ENCODE data around the gene ECI2. TPM values are rescaled to one million over a fixed set of nuclear protein-coding genes. Genes with fewer than 3 reads are reported as not detected.

Gene ECI2
- polyA plus RNA-seq, 2 of the 4 experiments (the other 2 are of a cell fraction): 48.1 to 68.9 TPM

GRCh38 chr6:4128748-4129147 is 6.6 kb downstream of the ECI2 start:
- H3K4me1 ChIP-seq: peaks cover 26% of the 10 kb centered on the region
- DNase-seq (ENCODE audit: low read depth in 1 of 2, low spot score in 1 of 2) (no peak), FAIRE-seq (no peak), ATAC-seq (no peak)
- H3K4me2 ChIP-seq: no peak overlapping the region
- ChIA-PET POLR2A (no interaction called here), CTCF (no interaction called here)
- H3K9me3 ChIP-seq: no peaks in the 10 kb centered on the region
- WGBS (ENCODE audit: missing lambda C conversion rate): 55% methylated on average over 6 of the region's 6 CpGs
- H3K4me3 ChIP-seq: no peak overlapping the region
- H3K27ac ChIP-seq: 0 out of 6 replicates have a peak overlapping the region, but pooled peaks of 1 of the 2 experiments have one; percentile 11
- TF ChIP-seq FOSB (CRISPR knock-in tag; IDR thresholded peaks at IDR 0.05): no peak
- TF ChIP-seq RAD21 (conservative IDR thresholded peaks at IDR 0.05 in 1 of 2, IDR thresholded peaks at IDR 0.05 in 1 of 2): no peak
- TF ChIP-seq, protein P1, sequence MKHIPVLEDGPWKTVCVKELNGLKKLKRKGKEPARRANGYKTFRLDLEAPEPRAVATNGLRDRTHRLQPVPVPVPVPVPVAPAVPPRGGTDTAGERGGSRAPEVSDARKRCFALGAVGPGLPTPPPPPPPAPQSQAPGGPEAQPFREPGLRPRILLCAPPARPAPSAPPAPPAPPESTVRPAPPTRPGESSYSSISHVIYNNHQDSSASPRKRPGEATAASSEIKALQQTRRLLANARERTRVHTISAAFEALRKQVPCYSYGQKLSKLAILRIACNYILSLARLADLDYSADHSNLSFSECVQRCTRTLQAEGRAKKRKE (CRISPR knock-in tag; IDR thresholded peaks at IDR 0.05; ENCODE audit: low read depth): no peak
- no peak for TF ChIP-seq FOSL2 (IDR thresholded peaks at IDR 0.05)
- no peak for TF ChIP-seq FOSL2 (CRISPR knock-in tag; IDR thresholded peaks at IDR 0.05)
- no peak for TF ChIP-seq ZSCAN20 (CRISPR knock-in tag; IDR thresholded peaks at IDR 0.05)
- no peak for TF ChIP-seq NR3C1 (IDR thresholded peaks at IDR 0.05)
- TF ChIP-seq JUN (IDR thresholded peaks at IDR 0.05): no peak
- no peak for TF ChIP-seq PBX3 (IDR thresholded peaks at IDR 0.05)

GRCh38 chr6:4128072-4128471 is 7.3 kb downstream of the ECI2 start:
- WGBS (ENCODE audit: missing lambda C conversion rate): 38% methylated on average over 1 of the region's 1 CpG
- Histone ChIP-seq H3K4me1 (peaks cover 24% of the 10 kb centered on the region), H3K9me3 (no peaks in the 10 kb centered on the region), H3K4me3 (no peak overlapping the region), H3K4me2 (no peak overlapping the region), H3K27ac (no peak overlapping the region)
- TF ChIP-seq RARB (CRISPR knock-in tag; IDR thresholded peaks at IDR 0.05) (no peak), GATA3 (IDR thresholded peaks at IDR 0.05; ENCODE audit: borderline replicate concordance) (no peak), PHF8 (IDR thresholded peaks at IDR 0.05; ENCODE audit: borderline replicate concordance, low read depth) (no peak), FOXS1 (CRISPR knock-in tag; IDR thresholded peaks at IDR 0.05) (no peak), CBX8 (IDR thresholded peaks at IDR 0.05) (no peak), PBX3 (IDR thresholded peaks at IDR 0.05) (no peak), KDM5A (IDR thresholded peaks at IDR 0.05) (no peak), ZNF302 (CRISPR knock-in tag; IDR thresholded peaks at IDR 0.05) (no peak), CEBPB (IDR thresholded peaks at IDR 0.05) (no peak)
- TF ChIP-seq, protein P2, sequence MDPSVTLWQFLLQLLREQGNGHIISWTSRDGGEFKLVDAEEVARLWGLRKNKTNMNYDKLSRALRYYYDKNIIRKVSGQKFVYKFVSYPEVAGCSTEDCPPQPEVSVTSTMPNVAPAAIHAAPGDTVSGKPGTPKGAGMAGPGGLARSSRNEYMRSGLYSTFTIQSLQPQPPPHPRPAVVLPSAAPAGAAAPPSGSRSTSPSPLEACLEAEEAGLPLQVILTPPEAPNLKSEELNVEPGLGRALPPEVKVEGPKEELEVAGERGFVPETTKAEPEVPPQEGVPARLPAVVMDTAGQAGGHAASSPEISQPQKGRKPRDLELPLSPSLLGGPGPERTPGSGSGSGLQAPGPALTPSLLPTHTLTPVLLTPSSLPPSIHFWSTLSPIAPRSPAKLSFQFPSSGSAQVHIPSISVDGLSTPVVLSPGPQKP (IDR thresholded peaks at IDR 0.05; ENCODE audit: low read depth, low read length): no peak
- no peak for ATAC-seq
- DNase-seq (ENCODE audit: low read depth in 1 of 2, low spot score in 1 of 2): no peak
- ChIA-PET POLR2A (no interaction called here), CTCF (interaction anchor here (2.5 to 3.1 kb wide), 2 partner anchors 28 to 73 kb away, joined by 11 to 12 read pairs; no protein-coding TSS in a partner anchor)
- FAIRE-seq: no peak

Data from A549 (cell line).